SK-N-SH (cell line): ENCODE measurements around the gene VEZF1.

Source experiments
- MXI1 ChIP-seq: IDR thresholded peaks from 2 replicates; pipeline ENCODE4 v1.6.1; 2012; ENCODE audit warnings: mild to moderate bottlenecking, low read depth, low read length, improper control_type of control experiment
- TF ChIP-seq, protein P1 (sequence below): IDR thresholded peaks from 2 replicates; pipeline ENCODE4 v1.4.0; 2012; ENCODE audit warnings: low read depth
- TF ChIP-seq, protein P2 (sequence below): IDR thresholded peaks from 2 replicates; pipeline ENCODE4 v1.6.1; 2012; ENCODE audit warnings: mild to moderate bottlenecking, low read depth, low read length, moderate library complexity
- TF ChIP-seq, protein P3 (sequence below): fragments of 200-600 bp; sonication (generic); IDR thresholded peaks from 2 replicates; pipeline ENCODE4 v1.6.1; 2017; ENCODE audit warnings: antibody characterized with exemption, mild to moderate bottlenecking, moderate library complexity

DNA sequence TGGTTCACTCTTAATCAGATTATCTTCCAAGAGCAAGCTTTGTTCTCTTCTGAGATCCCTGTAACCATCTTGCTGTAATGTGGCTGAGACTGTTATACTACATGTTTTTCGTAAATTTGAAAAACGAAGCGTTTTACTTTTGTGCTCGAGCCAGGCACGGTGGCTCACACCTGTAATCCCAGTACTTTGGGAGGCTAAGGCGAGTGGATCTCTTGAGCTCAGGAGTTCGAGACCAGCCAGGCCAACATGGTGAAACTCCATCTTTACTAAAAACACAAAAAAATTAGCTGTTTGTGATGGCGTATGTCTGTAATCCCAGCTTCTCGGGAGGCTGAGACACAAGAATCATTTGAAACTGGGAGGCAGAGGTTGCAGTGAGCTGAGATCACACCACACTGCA is 40.7 kb downstream of the VEZF1 start:
- TF ChIP-seq, protein P1, sequence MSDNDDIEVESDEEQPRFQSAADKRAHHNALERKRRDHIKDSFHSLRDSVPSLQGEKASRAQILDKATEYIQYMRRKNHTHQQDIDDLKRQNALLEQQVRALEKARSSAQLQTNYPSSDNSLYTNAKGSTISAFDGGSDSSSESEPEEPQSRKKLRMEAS, result no peak
- TF ChIP-seq, protein P2, sequence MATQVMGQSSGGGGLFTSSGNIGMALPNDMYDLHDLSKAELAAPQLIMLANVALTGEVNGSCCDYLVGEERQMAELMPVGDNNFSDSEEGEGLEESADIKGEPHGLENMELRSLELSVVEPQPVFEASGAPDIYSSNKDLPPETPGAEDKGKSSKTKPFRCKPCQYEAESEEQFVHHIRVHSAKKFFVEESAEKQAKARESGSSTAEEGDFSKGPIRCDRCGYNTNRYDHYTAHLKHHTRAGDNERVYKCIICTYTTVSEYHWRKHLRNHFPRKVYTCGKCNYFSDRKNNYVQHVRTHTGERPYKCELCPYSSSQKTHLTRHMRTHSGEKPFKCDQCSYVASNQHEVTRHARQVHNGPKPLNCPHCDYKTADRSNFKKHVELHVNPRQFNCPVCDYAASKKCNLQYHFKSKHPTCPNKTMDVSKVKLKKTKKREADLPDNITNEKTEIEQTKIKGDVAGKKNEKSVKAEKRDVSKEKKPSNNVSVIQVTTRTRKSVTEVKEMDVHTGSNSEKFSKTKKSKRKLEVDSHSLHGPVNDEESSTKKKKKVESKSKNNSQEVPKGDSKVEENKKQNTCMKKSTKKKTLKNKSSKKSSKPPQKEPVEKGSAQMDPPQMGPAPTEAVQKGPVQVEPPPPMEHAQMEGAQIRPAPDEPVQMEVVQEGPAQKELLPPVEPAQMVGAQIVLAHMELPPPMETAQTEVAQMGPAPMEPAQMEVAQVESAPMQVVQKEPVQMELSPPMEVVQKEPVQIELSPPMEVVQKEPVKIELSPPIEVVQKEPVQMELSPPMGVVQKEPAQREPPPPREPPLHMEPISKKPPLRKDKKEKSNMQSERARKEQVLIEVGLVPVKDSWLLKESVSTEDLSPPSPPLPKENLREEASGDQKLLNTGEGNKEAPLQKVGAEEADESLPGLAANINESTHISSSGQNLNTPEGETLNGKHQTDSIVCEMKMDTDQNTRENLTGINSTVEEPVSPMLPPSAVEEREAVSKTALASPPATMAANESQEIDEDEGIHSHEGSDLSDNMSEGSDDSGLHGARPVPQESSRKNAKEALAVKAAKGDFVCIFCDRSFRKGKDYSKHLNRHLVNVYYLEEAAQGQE, result no peak
- TF ChIP-seq, protein P3, sequence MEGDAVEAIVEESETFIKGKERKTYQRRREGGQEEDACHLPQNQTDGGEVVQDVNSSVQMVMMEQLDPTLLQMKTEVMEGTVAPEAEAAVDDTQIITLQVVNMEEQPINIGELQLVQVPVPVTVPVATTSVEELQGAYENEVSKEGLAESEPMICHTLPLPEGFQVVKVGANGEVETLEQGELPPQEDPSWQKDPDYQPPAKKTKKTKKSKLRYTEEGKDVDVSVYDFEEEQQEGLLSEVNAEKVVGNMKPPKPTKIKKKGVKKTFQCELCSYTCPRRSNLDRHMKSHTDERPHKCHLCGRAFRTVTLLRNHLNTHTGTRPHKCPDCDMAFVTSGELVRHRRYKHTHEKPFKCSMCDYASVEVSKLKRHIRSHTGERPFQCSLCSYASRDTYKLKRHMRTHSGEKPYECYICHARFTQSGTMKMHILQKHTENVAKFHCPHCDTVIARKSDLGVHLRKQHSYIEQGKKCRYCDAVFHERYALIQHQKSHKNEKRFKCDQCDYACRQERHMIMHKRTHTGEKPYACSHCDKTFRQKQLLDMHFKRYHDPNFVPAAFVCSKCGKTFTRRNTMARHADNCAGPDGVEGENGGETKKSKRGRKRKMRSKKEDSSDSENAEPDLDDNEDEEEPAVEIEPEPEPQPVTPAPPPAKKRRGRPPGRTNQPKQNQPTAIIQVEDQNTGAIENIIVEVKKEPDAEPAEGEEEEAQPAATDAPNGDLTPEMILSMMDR, result no peak
- TF ChIP-seq MXI1, result no peak
